Breast epithelium (tissue), 3 donors: Measurements from ENCODE around the gene SERTAD4.

Experiments
- POLR2AphosphoS5 ChIP-seq, 3 donors: sonication (generic); formaldehyde crosslinking; IDR thresholded peaks; one replicate each; pipeline ENCODE4 v1.6.1; 2017; ENCODE audit warnings: antibody characterized with exemption in 3 of 3
- TF ChIP-seq, protein P1 (sequence below), 3 donors: fragments of 450-650 bp; IDR thresholded peaks; one replicate each; pipeline ENCODE4 v1.5.1; 2016 to 2017; ENCODE audit warnings: antibody characterized with exemption in 3 of 3, mild to moderate bottlenecking in 3 of 3, moderate library complexity in 3 of 3

GRCh38 chr1:210293171-210293607, 60.6 kb downstream of the SERTAD4 start:
- TF ChIP-seq, protein P1, sequence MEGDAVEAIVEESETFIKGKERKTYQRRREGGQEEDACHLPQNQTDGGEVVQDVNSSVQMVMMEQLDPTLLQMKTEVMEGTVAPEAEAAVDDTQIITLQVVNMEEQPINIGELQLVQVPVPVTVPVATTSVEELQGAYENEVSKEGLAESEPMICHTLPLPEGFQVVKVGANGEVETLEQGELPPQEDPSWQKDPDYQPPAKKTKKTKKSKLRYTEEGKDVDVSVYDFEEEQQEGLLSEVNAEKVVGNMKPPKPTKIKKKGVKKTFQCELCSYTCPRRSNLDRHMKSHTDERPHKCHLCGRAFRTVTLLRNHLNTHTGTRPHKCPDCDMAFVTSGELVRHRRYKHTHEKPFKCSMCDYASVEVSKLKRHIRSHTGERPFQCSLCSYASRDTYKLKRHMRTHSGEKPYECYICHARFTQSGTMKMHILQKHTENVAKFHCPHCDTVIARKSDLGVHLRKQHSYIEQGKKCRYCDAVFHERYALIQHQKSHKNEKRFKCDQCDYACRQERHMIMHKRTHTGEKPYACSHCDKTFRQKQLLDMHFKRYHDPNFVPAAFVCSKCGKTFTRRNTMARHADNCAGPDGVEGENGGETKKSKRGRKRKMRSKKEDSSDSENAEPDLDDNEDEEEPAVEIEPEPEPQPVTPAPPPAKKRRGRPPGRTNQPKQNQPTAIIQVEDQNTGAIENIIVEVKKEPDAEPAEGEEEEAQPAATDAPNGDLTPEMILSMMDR (IDR thresholded peaks at IDR 0.05): no peak
- no peak for TF ChIP-seq POLR2AphosphoS5 (IDR thresholded peaks at IDR 0.05)
